ENCODE results near the gene CYP4F8. TPM values are rescaled to one million over a fixed set of nuclear protein-coding genes. Genes with fewer than 3 reads are reported as not detected.

The CYP4F8 gene
- total and polyA plus RNA-seq, 9 of the 15 experiments (the other 6 are each of a cell fraction or from before 2014, with no cell fraction given), result not detected

DNA sequence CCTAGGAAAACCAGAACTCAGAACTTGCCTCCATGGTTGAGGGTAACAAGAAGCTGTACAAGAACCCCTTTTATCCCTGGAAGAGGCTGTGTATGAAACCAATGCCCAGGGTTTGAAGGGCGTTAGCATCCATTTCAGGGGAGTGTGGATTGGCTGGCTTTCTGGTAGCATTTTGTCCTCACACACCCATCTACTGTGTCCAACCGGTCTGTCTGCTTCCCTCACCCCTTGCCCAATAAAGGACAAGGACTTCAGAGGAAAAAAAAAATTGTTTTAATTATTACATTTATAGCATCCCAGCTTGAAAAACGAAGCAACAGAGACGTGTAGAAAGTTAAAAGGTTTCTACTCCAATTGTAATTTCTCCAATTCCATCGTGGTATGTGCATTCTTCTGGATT is 2.7 kb upstream of the CYP4F8 start (continued):
- no peak for TF ChIP-seq TSHZ1 (CRISPR knock-in tag; IDR thresholded peaks at IDR 0.05)
- TF ChIP-seq HDGF (IDR thresholded peaks at IDR 0.05), result no peak
- no peak for TF ChIP-seq SMARCB1 (IDR thresholded peaks at IDR 0.05; ENCODE audit: insufficient read length, low read depth)
- no peak for TF ChIP-seq ERF (CRISPR knock-in tag; IDR thresholded peaks at IDR 0.05)

DNA sequence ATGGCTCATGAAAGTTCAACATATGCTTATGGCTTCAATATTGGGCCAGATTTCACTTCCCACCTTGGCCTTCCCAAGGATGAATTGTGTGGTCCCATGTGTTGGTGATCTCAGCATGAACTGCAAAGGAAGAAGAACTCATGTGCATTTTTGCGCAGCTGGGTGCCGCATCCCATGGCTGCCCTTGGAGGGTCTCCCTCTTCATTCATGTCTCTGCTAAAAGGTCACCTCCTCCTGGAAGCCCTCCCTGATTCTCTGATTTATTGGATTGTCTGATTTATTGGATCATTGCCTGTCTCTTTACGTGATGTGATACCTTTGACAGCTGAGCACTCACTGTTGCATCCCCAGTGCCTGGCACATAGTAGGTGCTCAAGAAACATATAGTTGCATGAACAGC is 1.7 kb upstream of the CYP4F8 start:
- no peaks in the 10 kb centered on the region; the same call in 1 of the 2 replicates for H4K20me1 ChIP-seq (replicated peaks; ENCODE audit: control insufficient read depth, insufficient read depth, low read length)
- H3K27me3 ChIP-seq (ENCODE audit: control insufficient read depth in 2 of 2, insufficient read depth in 2 of 2, low read length in 2 of 2), result peaks cover 0 to 6% of the 10 kb centered on the region in 2 experiments; a peak in 2 of 5 replicates
- ChIA-PET POLR2A (no interaction called here), CTCF (ENCODE audit: low intra/inter-chr PET ratio) (no interaction called here)
- no peak overlapping the region for H3K9ac ChIP-seq (ENCODE audit: insufficient read depth in 1 of 2, low read depth in 2 of 2, low read length in 2 of 2)
- FAIRE-seq, result no peak
- H3K4me1 ChIP-seq (replicated peaks in 1 of 2; ENCODE audit: control insufficient read depth in 2 of 2, insufficient read depth in 2 of 2, low read length in 2 of 2), result peaks cover 0 to 3% of the 10 kb centered on the region in 2 experiments; a peak in 1 of 5 replicates
- in situ Hi-C loops (cut with MboI) (loop anchor here (25.0 kb wide), 1 partner anchor 774 kb away; no protein-coding TSS in a partner anchor), intact Hi-C loops (cut with micrococcal nuclease) (no loop called here)
- ATAC-seq, result no peak
- WGBS (ENCODE audit: insufficient coverage, low coverage, missing lambda C conversion rate), result 0% methylated on average over 3 of the region's 3 CpGs
- H3K27ac ChIP-seq (ENCODE audit: extremely low read depth, low read depth, low read length), result no peak overlapping the region
- H2AFZ ChIP-seq (ENCODE audit: low read depth, low read length), result no peak overlapping the region
- no peaks in the 10 kb centered on the region for H3K9me3 ChIP-seq (replicated peaks; ENCODE audit: control insufficient read depth, insufficient read depth, low read depth, low read length)
- H3K9me1 ChIP-seq (ENCODE audit: control insufficient read depth, insufficient read depth, low read length), result no peaks in the 10 kb centered on the region
- no peak overlapping the region for H3K4me2 ChIP-seq (ENCODE audit: insufficient read depth, low read length)
- no peak overlapping the region for H3K4me3 ChIP-seq
- no TSS peak for BruUV-seq (replicated peaks)
- no peak for DNase-seq (ENCODE audit: extremely low read depth in 1 of 4, low spot score in 3 of 4)
- no peaks in the 10 kb centered on the region for H3K36me3 ChIP-seq (ENCODE audit: control insufficient read depth, insufficient read depth, low read length)
- H3K79me2 ChIP-seq (ENCODE audit: control insufficient read depth, insufficient read depth, low read length), result no peaks in the 10 kb centered on the region
- no peak for TF ChIP-seq RFX5 (IDR thresholded peaks at IDR 0.05; ENCODE audit: low read depth, low read length)
- TF ChIP-seq NR1H2 (CRISPR knock-in tag; IDR thresholded peaks at IDR 0.05), result no peak
- TF ChIP-seq, protein P1, sequence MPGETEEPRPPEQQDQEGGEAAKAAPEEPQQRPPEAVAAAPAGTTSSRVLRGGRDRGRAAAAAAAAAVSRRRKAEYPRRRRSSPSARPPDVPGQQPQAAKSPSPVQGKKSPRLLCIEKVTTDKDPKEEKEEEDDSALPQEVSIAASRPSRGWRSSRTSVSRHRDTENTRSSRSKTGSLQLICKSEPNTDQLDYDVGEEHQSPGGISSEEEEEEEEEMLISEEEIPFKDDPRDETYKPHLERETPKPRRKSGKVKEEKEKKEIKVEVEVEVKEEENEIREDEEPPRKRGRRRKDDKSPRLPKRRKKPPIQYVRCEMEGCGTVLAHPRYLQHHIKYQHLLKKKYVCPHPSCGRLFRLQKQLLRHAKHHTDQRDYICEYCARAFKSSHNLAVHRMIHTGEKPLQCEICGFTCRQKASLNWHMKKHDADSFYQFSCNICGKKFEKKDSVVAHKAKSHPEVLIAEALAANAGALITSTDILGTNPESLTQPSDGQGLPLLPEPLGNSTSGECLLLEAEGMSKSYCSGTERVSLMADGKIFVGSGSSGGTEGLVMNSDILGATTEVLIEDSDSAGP (CRISPR knock-in tag; IDR thresholded peaks at IDR 0.05), result no peak
- no peak for TF ChIP-seq SLC30A9 (CRISPR knock-in tag; IDR thresholded peaks at IDR 0.05)
- no peak for TF ChIP-seq ZNF431 (CRISPR knock-in tag; IDR thresholded peaks at IDR 0.05)
- TF ChIP-seq ZNF384 (IDR thresholded peaks at IDR 0.05; ENCODE audit: low read depth, low read length), result no peak
- no peak for TF ChIP-seq TEAD4 (IDR thresholded peaks at IDR 0.05; ENCODE audit: low read length)
- TF ChIP-seq TEAD4 (CRISPR knock-in tag; IDR thresholded peaks at IDR 0.05; ENCODE audit: borderline replicate concordance), result no peak
- no peak for TF ChIP-seq ZNF143 (CRISPR knock-in tag; IDR thresholded peaks at IDR 0.05)
- TF ChIP-seq, protein P2, sequence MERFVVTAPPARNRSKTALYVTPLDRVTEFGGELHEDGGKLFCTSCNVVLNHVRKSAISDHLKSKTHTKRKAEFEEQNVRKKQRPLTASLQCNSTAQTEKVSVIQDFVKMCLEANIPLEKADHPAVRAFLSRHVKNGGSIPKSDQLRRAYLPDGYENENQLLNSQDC (CRISPR knock-in tag; IDR thresholded peaks at IDR 0.05), result no peak
- TF ChIP-seq RBM25 (IDR thresholded peaks at IDR 0.05; ENCODE audit: low read depth, low read length, severe bottlenecking), result peak; percentile 90
- no peak for TF ChIP-seq POLR2H (tag; IDR thresholded peaks at IDR 0.05; ENCODE audit: low read depth)
- TF ChIP-seq BCOR (IDR thresholded peaks at IDR 0.05), result 0 out of 2 replicates have a peak, but pooled peaks have one; percentile 41
- TF ChIP-seq PTRF (tag; IDR thresholded peaks at IDR 0.05), result no peak
- no peak for TF ChIP-seq ZBTB7A (IDR thresholded peaks at IDR 0.05; ENCODE audit: borderline replicate concordance, control insufficient read depth, low read depth, low read length)
